IMR-90 (cell line): ENCODE measurements around the gene AKIRIN2. TPM values are rescaled to one million over a fixed set of nuclear protein-coding genes. Genes with fewer than 3 reads are reported as not detected.

ENCODE experiments used
- ATAC-seq: fragments of 200-7000 bp; cut with Tn5 transposase; 2 replicates; pipeline ENCODE4 v1.9.1; 2020; ENCODE audit warnings: low read depth, mild to moderate bottlenecking, moderate library complexity
- BruUV-seq: library from RNA; stranded (reverse); fragments of 400-500 nt; replicated peaks from 2 replicates; lab custom pipeline; 2021; lab: Mats Ljungman, UMichigan
- CTCF ChIA-PET: fragments of 300-600 bp; formaldehyde crosslinking; extraction: SDS; loops from one replicate; lab custom pipeline; 2021; ENCODE audit warnings: antibody characterized with exemption; lab: Yijun Ruan, JAX
- POLR2A ChIA-PET: fragments of 300-600 bp; sonication (Branson Sonifier 250); formaldehyde crosslinking; loops from one replicate; lab custom pipeline; 2022; ENCODE audit warnings: antibody characterized with exemption; ENCODE audit not compliant: unreplicated experiment; lab: Charles Lee
- DNase-seq: peaks from one replicate; pipeline ENCODE4 v3.0.0; 2013
- H2AFZ ChIP-seq: replicated peaks from 2 replicates; pipeline ENCODE3; 2013; ENCODE audit warnings: low read length, mild to moderate bottlenecking; ENCODE audit not compliant: poor library complexity
- H2AK5ac ChIP-seq: 2 replicates; pipeline ENCODE4 v1.6.1; 2013; ENCODE audit warnings: low read depth, low read length, inconsistent platforms
- H2AK9ac ChIP-seq: replicated peaks from 2 replicates; pipeline ENCODE3; 2013; ENCODE audit warnings: mild to moderate bottlenecking, low read depth, low read length, moderate library complexity; ENCODE audit not compliant: poor library complexity
- H2BK120ac ChIP-seq: 2 replicates; pipeline ENCODE4 v1.6.1; 2013; ENCODE audit warnings: low read depth, low read length, inconsistent platforms
- H2BK15ac ChIP-seq: 3 replicates; pipeline ENCODE4 v1.6.1; 2013; ENCODE audit warnings: low read depth, low read length, inconsistent platforms
- H2BK20ac ChIP-seq: 2 replicates; pipeline ENCODE4 v1.6.1; 2013; ENCODE audit warnings: low read depth, mild to moderate bottlenecking, inconsistent platforms, low read length, moderate library complexity
- H2BK5ac ChIP-seq: 2 replicates; pipeline ENCODE4 v1.6.1; 2013; ENCODE audit warnings: mild to moderate bottlenecking, low read depth, low read length, inconsistent platforms; ENCODE audit not compliant: poor library complexity, severe bottlenecking
- H3K14ac ChIP-seq: replicated peaks from 2 replicates; pipeline ENCODE4 v1.6.1; 2013; ENCODE audit warnings: low read depth, low read length, inconsistent platforms
- H3K18ac ChIP-seq: 2 replicates; pipeline ENCODE4 v1.6.1; 2013; ENCODE audit warnings: low read depth, low read length, control low read depth
- H3K23ac ChIP-seq: 2 replicates; pipeline ENCODE4 v1.6.1; 2013; ENCODE audit warnings: low read depth, low read length, inconsistent platforms
- H3K27ac ChIP-seq: 2 replicates; pipeline ENCODE4 v1.5.1; 2013; ENCODE audit warnings: mild to moderate bottlenecking, control low read depth, low read length; ENCODE audit not compliant: insufficient read depth
- H3K27me3 ChIP-seq: 2 replicates; pipeline ENCODE4 v1.6.1; 2013; ENCODE audit warnings: low read length; ENCODE audit not compliant: control insufficient read depth, insufficient read depth
- H3K36me3 ChIP-seq: 2 replicates; pipeline ENCODE4 v1.6.1; 2013; ENCODE audit warnings: low read length, mixed read lengths; ENCODE audit not compliant: control insufficient read depth, insufficient read depth
- H3K4ac ChIP-seq: 2 replicates; pipeline ENCODE4 v1.6.1; 2013; ENCODE audit warnings: low read depth, low read length, inconsistent platforms
- H3K4me1 ChIP-seq: 2 replicates; pipeline ENCODE4 v1.6.1; 2013; ENCODE audit warnings: low read length, mixed read lengths; ENCODE audit not compliant: control insufficient read depth, insufficient read depth
- H3K4me2 ChIP-seq: 2 replicates; pipeline ENCODE4 v1.6.1; 2013; ENCODE audit warnings: low read depth, mild to moderate bottlenecking, control low read depth, low read length, moderate library complexity
- H3K4me3 ChIP-seq: 2 replicates; pipeline ENCODE4 v1.5.1; 2013; ENCODE audit warnings: low read depth, mild to moderate bottlenecking, control low read depth, low read length, moderate library complexity; ENCODE audit not compliant: insufficient read depth
- H3K56ac ChIP-seq: 2 replicates; pipeline ENCODE4 v1.6.1; 2013; ENCODE audit warnings: low read length, inconsistent platforms; ENCODE audit not compliant: insufficient read depth; ENCODE audit errors: extremely low read depth
- H3K79me1 ChIP-seq, 2 experiments: 2 replicates each; pipeline ENCODE4 v1.6.1; 2013; ENCODE audit warnings: low read length in 2 of 2, inconsistent platforms in 1 of 2, low read depth in 1 of 2
- H3K9ac ChIP-seq: 2 replicates; pipeline ENCODE4 v1.6.1; 2013; ENCODE audit warnings: low read depth, low read length, control low read depth
- H3K9me1 ChIP-seq: 2 replicates; pipeline ENCODE4 v1.6.1; 2013; ENCODE audit warnings: low read length, inconsistent platforms; ENCODE audit not compliant: insufficient read depth
- H3K9me3 ChIP-seq: 2 replicates; pipeline ENCODE4 v1.6.1; 2013; ENCODE audit warnings: low read length; ENCODE audit not compliant: control insufficient read depth, insufficient read depth
- H4K20me1 ChIP-seq: 2 replicates; pipeline ENCODE4 v1.6.1; 2013; ENCODE audit warnings: low read length, inconsistent platforms; ENCODE audit not compliant: insufficient read depth
- H4K5ac ChIP-seq: 2 replicates; pipeline ENCODE4 v1.6.1; 2013; ENCODE audit warnings: mild to moderate bottlenecking, low read depth, low read length, control low read depth
- H4K8ac ChIP-seq, 2 experiments: 2 replicates each; pipeline ENCODE4 v1.6.1; 2013; ENCODE audit warnings: low read depth in 2 of 2, low read length in 2 of 2, control low read depth in 1 of 2, inconsistent platforms in 1 of 2
- H4K91ac ChIP-seq: 2 replicates; pipeline ENCODE4 v1.6.1; 2013; ENCODE audit warnings: low read depth, low read length, inconsistent platforms; ENCODE audit not compliant: insufficient read depth
- BHLHE40 ChIP-seq: fragments of 150-350 bp; IDR thresholded peaks from 2 replicates; pipeline ENCODE4 v1.6.1; 2016; ENCODE audit warnings: mild to moderate bottlenecking, low read depth, low read length
- CEBPB ChIP-seq: IDR thresholded peaks from 2 replicates; pipeline ENCODE4 v1.6.1; 2012; ENCODE audit warnings: low read depth, low read length, improper control_type of control experiment
- CHD1 ChIP-seq: IDR thresholded peaks from 2 replicates; pipeline ENCODE4 v1.6.1; 2012; ENCODE audit warnings: low read depth, low read length, improper control_type of control experiment
- FOS ChIP-seq: fragments of 150-350 bp; IDR thresholded peaks from 2 replicates; pipeline ENCODE4 v1.6.1; 2016; ENCODE audit warnings: low read depth, low read length
- MAFK ChIP-seq: IDR thresholded peaks from 2 replicates; pipeline ENCODE4 v1.6.1; 2012; ENCODE audit warnings: low read depth, low read length, improper control_type of control experiment
- MAZ ChIP-seq: IDR thresholded peaks from 2 replicates; pipeline ENCODE4 v1.6.1; 2012; ENCODE audit warnings: low read depth, mild to moderate bottlenecking, low read length, improper control_type of control experiment, moderate library complexity, borderline replicate concordance
- RCOR1 ChIP-seq: IDR thresholded peaks from 2 replicates; pipeline ENCODE4 v1.6.1; 2012; ENCODE audit warnings: mild to moderate bottlenecking, low read length, improper control_type of control experiment; ENCODE audit not compliant: insufficient replicate concordance
- RFX5 ChIP-seq: IDR thresholded peaks from 2 replicates; pipeline ENCODE4 v1.8.0; 2012; ENCODE audit warnings: low read depth, mild to moderate bottlenecking, low read length, moderate library complexity
- dilution Hi-C: fragments of 300-500 bp; cut with HindIII; formaldehyde crosslinking; loops from one replicate; pipeline ENCODE4 v1.14.3; 2018; ENCODE audit warnings: low sequenced_read_pairs; ENCODE audit not compliant: unreplicated experiment
- in situ Hi-C: fragments of 300-500 bp; cut with MboI; formaldehyde crosslinking; loops from 3 replicates; pipeline ENCODE4 v1.14.3; 2019; ENCODE audit warnings: low sequenced_read_pairs, inconsistent platforms, mixed read lengths
- intact Hi-C: fragments of 100-400 bp; cut with micrococcal nuclease; formaldehyde crosslinking; loops from 2 replicates; pipeline ENCODE4 v1.10.0; 2022
- polyA plus RNA-seq, 3 experiments: library from polyadenylated mRNA; depleted of rRNA; stranded (reverse); fragments of >200 nt; gene quantifications; 2 replicates each; pipeline ENCODE4 v1.2.3, GENCODE V29; 2012; ENCODE audit warnings: low replicate concordance in 1 of 3
- total RNA-seq: library from RNA; depleted of rRNA; stranded (reverse); fragments of >200 nt; gene quantifications from 2 replicates; pipeline ENCODE4 v1.2.3, GENCODE V29; 2012
- TF ChIP-seq, protein P1 (sequence below): fragments of 150-350 bp; IDR thresholded peaks from 2 replicates; pipeline ENCODE4 v1.6.1; 2017; ENCODE audit warnings: mild to moderate bottlenecking, antibody characterized with exemption, low read length, low read depth
- TF ChIP-seq, protein P2 (sequence below): fragments of 150-350 bp; IDR thresholded peaks from 2 replicates; pipeline ENCODE4 v1.6.1; 2016; ENCODE audit warnings: low read depth, mild to moderate bottlenecking, low read length, moderate library complexity, borderline replicate concordance

The AKIRIN2 gene
- total and polyA plus RNA-seq, 2 of the 4 experiments (the other 2 are of a cell fraction) = 7.9 to 26.6 TPM

DNA sequence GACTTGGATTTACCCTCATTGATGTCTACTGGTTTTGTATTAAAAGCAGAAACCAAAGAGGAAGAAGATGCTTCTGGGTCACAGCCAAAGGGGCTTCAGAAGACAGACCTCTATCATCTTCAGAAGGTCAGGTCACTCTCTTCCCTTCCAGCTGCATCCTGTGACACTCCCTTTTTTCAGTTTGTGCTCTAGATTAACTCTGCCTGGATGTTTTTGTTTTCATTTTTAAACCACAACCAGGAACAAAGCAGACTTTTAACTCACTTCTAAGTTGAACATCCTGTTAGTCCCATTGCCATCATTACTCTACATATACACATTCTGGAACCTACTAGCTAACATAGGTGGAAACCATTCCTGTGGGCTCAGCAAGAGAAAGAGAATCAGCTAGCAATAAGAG is 45.2 kb downstream of the AKIRIN2 start:
- peak overlapping the region; percentile 90 for H3K23ac ChIP-seq
- DNase-seq (no peak), ATAC-seq (no peak)
- ChIA-PET POLR2A (no interaction called here), CTCF (interaction anchor here (0.6 kb wide), 1 partner anchor 1251 kb away, joined by 6 read pairs; no protein-coding TSS in a partner anchor)
- peak overlapping the region; percentile 78 for H2BK20ac ChIP-seq
- dilution Hi-C loops (no loop called here), intact Hi-C loops (no loop called here), in situ Hi-C loops (no loop called here)
- H3K14ac ChIP-seq = peak overlapping the region; percentile 80
- peaks cover 14% of the 10 kb centered on the region; the same call in 1 of the 2 replicates for H3K9me1 ChIP-seq
- peak overlapping the region; percentile 55; the same call in 1 of the 2 replicates for H2BK120ac ChIP-seq
- H3K4me1 ChIP-seq = peaks cover 11% of the 10 kb centered on the region
- H2BK5ac ChIP-seq = peak overlapping the region; percentile 60
- H3K18ac ChIP-seq = peak overlapping the region; percentile 60; the same call in 1 of the 2 replicates
- no peaks in the 10 kb centered on the region for H4K20me1 ChIP-seq
- no TSS peak for BruUV-seq
- no peaks in the 10 kb centered on the region for H3K27me3 ChIP-seq
- H3K4me2 ChIP-seq = 0 out of 2 replicates have a peak overlapping the region, but pooled peaks have one; percentile 25
- H3K27ac ChIP-seq = no peak overlapping the region
- H4K8ac ChIP-seq = 0 out of 4 replicates have a peak overlapping the region, but pooled peaks of 1 of the 2 experiments have one; percentile 57
- no peak overlapping the region for H3K56ac ChIP-seq
- H2BK15ac ChIP-seq = no peak overlapping the region
- H2AFZ ChIP-seq = no peak overlapping the region
- H2AK9ac ChIP-seq = no peak overlapping the region
- peaks cover 0 to 20% of the 10 kb centered on the region in 2 experiments; a peak in 3 of 4 replicates for H3K79me1 ChIP-seq
- H4K91ac ChIP-seq = 0 out of 2 replicates have a peak overlapping the region, but pooled peaks have one; percentile 62
- no peak overlapping the region for H3K4me3 ChIP-seq
- no peak overlapping the region for H2AK5ac ChIP-seq
- peak overlapping the region; percentile 80; the same call in 1 of the 2 replicates for H4K5ac ChIP-seq
- peaks cover 2% of the 10 kb centered on the region; the same call in 1 of the 2 replicates for H3K36me3 ChIP-seq
- TF ChIP-seq BHLHE40 = no peak
- TF ChIP-seq, protein P1, sequence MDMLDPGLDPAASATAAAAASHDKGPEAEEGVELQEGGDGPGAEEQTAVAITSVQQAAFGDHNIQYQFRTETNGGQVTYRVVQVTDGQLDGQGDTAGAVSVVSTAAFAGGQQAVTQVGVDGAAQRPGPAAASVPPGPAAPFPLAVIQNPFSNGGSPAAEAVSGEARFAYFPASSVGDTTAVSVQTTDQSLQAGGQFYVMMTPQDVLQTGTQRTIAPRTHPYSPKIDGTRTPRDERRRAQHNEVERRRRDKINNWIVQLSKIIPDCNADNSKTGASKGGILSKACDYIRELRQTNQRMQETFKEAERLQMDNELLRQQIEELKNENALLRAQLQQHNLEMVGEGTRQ = no peak
- no peak for TF ChIP-seq MAFK
- no peak for TF ChIP-seq RFX5
- TF ChIP-seq, protein P2, sequence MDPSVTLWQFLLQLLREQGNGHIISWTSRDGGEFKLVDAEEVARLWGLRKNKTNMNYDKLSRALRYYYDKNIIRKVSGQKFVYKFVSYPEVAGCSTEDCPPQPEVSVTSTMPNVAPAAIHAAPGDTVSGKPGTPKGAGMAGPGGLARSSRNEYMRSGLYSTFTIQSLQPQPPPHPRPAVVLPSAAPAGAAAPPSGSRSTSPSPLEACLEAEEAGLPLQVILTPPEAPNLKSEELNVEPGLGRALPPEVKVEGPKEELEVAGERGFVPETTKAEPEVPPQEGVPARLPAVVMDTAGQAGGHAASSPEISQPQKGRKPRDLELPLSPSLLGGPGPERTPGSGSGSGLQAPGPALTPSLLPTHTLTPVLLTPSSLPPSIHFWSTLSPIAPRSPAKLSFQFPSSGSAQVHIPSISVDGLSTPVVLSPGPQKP = no peak
- no peak for TF ChIP-seq RCOR1
- TF ChIP-seq FOS = no peak
- no peak for TF ChIP-seq CEBPB
- TF ChIP-seq MAZ = no peak
- TF ChIP-seq CHD1 = no peak
- no peak overlapping the region for H3K9ac ChIP-seq
- no peaks in the 10 kb centered on the region for H3K9me3 ChIP-seq
- peak overlapping the region; percentile 53; the same call in 1 of the 2 replicates for H3K4ac ChIP-seq
